Erythroblast (primary cell): ENCODE results near the gene SHLD2.
"Not testable (repeated sequence)": the region's sequence is repeated elsewhere in the genome, so short reads cannot be mapped to it uniquely, and the experiment has no call there.

Source experiments
- GATA1 ChIP-seq: IDR thresholded peaks from 2 replicates; pipeline ENCODE4 v1.6.1; 2011; ENCODE audit warnings: low read depth, mild to moderate bottlenecking, control low read depth, low read length, moderate library complexity
- POLR2A ChIP-seq: IDR thresholded peaks from 2 replicates; pipeline ENCODE4 v1.6.1; 2011; ENCODE audit warnings: mild to moderate bottlenecking, low read length

DNA sequence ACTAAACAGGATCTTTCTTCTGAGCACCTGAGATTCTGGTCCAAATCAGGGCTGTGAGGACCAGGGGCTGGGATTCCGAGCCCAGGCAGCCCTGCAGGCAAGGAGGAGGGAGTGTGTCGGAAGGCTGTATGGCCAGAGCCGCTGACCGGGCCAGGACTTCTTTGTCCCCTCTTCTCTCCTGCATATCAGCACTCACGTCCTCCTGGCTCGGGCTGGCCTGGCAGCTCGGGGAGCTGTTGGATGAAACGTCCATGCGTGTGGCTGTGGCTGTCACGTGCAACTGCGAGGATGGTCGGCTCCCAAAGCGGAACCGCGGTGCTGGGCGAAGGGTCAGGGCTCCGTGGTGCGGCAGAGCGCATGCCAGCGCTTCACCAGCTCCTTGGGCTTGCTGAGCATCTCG lies 118.8 kb downstream of the SHLD2 start:
- TF ChIP-seq POLR2A, GATA1: not testable (repeated sequence)
